A204.1 (cell line): ENCODE results near the gene TARP.
"Not testable (repeated sequence)": the region's sequence is repeated elsewhere in the genome, so short reads cannot be mapped to it uniquely, and the experiment has no call there.

Experiments
- FAIRE-seq: peaks from 2 replicates; lab custom pipeline; 2012; peaks lifted over from hg19 to GRCh38; lab: Jason Lieb, UNC

The TARP gene

DNA sequence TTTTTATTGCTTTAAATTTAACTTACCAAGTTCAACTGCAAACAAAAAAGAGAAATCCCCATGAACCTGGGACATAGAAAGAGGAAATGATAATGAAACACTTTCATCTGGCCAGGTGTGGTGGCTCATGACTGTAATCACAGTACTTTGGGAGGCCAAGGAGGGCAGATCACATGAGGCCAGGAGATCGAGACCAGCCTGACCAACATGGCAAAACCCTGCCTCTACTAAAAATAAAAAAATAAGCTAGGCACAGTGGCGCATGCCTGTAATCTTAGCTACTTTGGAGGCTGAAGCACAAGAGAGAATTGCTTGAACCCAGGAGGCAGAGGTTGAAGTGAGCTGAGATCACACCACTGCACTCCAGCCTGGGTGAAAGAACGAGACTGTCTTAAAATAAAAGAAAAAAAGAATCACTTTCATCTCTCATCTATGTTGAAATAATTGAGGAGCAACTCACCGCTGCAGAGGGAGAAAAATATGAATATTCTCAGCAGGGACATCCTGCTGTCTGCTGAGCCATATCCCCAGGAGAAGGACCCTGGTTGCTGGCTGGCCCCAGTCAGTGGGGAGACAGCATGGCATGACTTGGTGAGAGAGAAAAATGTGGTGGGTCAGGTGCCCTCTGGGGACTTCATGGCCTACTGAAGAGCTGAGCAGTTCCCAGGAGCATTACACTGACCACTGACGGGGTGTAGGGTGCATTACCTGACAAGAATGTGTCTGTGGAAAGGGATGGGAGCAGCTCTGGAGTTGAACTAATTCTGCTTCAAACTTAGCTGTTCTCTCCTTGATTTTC lies 22.8 kb upstream of the TARP start:
- no peak for FAIRE-seq

DNA sequence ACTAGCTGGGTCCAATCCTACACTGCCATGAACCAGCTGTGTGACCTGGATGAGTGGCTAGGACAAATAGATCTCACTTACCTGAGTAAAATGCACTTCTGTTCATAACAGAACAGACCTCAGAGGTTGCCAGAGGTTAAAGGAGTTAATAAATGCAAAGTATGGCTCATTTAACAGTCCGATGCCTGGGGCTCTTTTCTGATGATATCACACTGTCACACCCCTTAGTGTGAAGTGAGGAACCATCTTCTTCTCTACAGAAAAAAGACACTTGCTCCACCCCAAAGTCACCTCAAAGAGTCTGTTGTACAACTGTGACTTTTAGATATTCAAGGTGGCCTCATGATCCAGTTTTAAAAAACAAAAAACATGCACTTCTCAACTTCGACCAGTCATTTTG lies 21.5 kb upstream of the TARP start:
- no peak for FAIRE-seq

DNA sequence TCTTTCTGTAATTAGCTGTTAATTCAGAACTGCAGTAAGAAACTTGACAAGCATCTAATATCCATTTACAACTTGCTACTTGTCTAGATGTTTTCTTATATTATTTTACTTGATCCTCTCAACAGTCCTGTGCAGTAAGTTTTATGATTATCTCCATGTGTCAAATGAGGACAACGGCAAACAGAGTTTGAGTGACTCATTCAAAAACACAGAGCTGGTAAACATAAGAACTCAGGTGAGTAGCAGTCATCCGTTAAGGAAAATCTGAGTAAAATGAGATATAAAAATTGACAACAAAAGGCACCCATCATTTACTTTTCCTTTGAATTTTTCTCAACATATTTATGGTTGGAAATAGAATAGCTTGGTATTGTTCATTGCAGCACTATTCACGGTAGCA lies 19.0 kb upstream of the TARP start:
- FAIRE-seq, result no peak

DNA sequence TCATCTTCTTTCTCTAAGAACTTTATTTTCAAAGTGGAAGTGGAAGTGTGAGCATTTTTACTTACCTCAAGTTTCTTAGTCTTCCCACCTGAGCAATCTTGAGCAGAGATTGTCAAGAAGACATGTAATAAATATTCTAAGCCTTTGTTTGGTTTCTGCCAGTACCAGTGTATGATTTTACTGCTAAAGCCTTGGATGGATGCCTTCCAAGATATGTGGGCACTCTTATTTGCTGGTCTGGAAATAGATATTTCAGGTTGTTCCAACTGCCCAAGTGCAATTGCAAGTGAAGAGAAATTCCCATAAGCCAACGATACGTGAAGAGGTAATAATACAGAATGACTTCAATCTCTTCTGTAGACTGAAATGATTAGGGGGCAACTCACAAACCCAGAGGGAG lies 18.2 kb upstream of the TARP start:
- FAIRE-seq, result no peak

DNA sequence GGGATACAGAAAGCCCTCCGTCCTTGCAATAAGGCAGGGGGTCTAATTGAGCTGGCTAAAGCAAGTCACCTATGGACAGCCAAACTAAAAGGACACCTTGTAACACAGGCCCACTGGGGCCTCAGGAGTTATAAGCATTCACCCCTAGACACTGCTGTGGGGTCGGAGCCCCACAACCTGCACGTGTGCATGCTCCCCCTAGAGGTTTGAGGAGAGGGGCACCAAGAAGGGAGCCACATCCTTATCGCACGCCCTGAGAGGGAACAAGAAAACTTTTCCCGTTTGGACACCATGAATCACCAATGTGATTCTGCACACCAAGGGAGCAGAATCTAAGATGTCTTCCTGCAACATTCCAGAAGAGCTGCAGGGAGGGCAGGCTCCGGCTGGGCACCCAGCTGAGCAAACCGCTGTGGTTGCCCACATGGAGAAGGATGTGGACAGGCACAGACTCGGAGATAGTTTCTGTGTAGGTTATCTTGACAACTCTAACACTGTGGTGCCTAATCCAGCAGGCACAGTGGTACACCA lies 17.7 kb upstream of the TARP start:
- FAIRE-seq, result no peak

DNA sequence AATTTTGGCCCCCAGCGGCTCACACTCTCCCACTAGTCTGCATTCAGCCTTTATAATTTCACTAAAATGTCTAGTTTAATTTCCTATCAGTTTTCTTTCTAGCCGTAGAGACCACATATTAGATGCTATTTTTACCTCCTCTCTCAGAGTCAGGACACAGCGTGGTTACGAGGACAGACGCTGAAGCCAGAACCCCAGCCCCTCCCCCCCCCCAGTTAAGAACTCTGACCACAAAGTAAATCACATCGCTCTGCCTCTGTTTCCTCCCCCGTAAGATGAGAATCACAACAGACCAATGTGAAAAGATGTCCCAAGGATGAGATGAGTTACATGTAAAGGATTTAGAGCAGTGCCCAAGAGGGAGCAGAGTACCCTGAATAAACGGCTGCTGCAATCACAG lies 11.1 kb upstream of the TARP start:
- FAIRE-seq, result no peak

DNA sequence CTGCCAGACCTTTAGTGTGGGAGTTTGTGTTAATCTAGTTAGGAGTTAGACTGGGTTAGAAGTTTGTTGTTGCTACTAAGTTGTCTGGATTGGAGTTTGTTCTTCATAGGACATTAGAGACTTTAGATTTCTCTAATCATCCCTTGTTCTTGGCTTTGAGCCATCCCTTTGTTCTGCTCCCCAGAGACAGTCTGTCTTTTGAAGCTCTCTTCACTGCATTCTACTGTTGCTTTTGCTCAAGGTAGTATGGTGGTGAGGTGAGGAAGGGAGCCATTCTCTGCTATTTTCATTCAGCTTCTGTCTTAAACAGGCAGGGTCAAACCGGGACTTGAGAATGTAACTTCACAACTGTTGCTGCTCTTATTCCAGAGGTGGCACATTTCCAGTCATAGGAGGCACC lies 10.4 kb upstream of the TARP start:
- no peak for FAIRE-seq

DNA sequence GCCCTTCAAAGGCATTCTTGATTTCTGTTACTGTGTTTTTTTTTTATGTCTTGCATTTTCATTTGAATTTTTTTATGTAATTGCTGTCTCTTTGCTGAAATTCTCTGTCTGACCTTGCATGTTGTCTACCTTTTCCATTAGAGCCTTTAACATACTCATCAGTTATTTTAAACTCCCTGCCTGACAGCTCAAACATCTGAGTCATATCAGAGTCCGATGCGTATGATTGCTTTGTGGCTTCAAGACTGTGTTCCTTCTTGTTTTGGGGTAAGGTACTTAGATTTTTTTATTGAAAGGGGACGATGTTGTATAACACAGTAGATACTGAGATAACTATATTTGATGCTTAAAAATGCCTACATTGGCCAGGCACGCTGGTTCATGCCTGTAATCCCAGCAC lies 9.7 kb upstream of the TARP start:
- no peak for FAIRE-seq

DNA sequence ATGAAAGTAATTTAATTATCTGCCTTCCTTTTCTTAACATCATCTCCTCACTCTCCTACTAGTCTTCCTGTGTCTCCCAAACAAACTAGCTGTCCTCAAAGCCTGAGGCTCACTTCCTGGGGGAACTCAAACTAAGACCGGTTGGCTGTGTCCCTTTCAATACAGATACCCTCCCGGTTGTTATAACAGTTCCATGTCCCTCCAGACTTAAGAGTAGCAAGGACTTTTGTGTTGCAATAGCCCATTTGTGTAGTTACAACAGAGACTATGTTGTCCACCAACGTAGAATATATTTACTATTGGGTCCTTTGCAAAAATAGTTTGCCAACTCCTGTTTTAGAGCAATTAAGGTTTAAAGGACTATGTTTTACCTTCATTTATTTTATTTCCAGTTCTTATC lies 8.6 kb upstream of the TARP start:
- FAIRE-seq, result no peak

DNA sequence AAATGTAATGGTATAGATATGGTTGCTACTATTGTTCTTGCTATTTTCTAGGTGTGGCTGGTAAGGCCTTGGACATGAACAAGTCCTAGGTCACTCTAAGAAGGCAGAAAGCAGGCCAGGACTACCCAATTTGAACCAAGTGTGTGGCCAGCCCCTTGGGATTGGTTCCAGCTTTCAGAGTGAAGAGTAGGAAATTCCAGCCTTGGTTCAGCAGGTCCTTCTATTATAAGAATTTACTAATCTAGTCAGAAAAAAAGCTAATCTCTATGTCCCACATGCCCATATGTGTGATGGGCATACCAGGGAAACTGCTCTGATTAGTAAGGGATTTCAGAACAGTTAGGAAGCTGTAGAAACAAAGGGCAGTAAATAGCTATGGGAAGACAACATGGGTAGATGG lies 7.8 kb upstream of the TARP start:
- FAIRE-seq, result no peak

DNA sequence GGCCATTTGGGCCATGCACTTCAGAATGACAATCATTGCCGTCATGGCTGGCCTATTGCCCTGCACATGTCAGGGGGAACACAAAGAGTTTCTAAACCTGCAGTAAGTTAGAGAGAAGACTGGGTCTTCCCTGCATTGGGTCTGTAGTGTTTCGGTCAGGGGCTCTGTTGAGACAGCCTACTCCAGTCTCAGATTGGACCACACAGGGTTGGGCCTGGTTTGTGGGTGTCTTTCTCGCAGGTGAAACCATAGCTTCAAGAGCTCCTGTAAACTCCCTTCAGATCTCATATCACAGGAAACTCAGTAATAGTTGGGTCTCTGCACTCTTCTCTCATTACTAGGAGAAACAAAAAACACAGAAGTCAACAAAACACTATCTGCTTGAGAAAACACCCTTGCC lies 7.3 kb upstream of the TARP start:
- no peak for FAIRE-seq

DNA sequence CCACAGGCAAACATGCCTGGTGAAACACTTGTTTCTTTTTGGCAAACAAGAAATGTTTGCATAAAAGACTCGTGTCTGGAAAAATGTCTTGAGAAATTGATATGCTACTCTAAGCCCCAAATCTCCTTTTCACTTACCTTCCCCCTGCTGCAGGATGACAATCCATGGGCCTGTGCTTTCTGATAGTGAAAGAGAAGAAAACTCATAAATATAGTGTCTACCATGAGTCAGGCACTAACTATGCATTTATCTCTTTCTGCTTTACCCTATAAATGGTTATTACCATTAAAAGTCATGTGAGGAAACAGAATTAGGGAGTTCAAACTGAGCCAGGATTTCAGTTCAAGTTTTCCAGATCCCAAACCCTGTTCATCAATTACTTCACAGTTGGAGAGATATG lies 6.6 kb upstream of the TARP start:
- no peak for FAIRE-seq

DNA sequence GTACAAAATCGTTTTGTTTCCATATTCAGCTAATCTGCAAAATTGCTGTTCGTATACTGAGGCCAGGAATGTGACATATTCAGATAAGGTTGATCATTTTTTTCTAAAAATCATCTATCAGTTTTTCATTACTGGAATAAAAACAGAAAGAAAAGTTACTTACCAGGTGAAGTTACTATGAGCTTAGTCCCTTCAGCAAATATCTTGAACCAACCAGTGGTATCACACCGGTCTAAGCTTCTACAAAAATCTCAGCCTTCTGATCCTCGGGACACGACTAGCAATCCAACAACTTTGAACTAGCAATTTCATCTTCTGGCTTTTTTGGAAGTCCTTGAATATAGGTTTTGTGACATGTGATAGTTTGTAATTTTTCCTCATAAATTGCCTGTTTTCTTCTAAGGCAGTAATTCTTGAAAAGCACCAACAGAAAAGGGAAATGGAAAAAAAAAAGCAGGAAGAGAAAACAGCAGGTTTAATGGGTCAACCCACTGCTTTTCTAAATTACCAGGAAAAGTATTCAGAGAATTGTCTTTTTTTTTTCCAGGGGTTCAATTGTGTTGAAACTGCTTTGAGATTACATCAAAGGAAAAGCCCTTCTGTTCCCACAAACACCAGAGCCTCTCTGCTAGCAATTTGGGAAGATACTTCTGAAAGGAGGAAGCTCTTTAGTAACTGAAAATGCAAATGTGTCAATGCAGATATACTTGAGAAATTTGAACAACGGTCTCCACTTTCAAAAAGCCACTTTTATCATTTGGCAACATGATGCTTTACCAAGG lies 2.9 kb upstream of the TARP start:
- no peak for FAIRE-seq

DNA sequence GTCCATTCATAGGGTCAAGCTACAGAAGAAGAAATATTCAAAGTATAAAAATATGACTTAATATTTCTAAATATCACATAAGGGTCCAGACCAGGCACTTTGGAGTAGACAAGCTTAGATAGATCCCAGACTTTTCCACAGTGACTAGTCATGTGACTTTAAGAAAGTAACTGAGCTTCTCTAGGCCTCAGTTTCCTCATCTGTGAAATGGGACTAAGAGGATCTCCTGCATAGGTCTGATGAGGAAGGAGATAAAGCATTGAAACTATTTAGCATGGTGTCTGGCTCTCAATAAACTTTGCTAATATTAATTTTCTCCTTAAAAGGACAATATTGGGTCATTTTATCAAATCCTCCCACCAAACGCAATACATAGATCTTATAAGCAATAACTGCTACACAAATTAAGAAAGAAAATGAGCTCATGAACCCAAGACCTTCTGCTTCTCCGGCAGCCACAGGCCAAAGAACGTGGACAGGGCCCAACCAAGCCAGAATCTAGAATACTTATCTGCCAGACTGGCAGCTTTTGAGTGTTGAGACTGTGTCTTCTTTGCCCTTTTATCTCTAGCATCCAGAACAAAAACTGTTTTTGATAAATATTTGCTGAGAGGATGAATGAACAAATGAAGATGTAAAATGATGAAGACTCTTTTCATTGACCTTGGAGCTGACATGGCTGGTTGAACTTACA lies 1.6 kb upstream of the TARP start:
- no peak for FAIRE-seq

DNA sequence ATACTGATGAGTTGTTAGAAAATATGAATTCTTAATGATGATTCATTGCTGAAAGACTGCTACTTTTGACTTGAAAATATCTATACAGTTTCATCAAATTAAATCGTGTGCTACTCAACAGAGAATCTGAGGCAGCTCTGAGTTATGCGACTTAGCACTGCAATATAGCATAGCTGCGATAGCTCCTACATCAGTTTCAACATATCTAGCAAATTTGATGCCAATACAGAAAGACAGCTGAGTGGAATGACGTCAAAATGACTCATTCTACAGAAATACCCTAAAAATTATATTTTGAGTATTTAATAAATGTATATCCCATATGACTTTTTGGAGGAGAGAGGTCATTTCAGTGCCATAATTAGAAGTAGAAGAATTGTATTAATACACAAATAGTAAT lies 1.1 kb upstream of the TARP start:
- no peak for FAIRE-seq

DNA sequence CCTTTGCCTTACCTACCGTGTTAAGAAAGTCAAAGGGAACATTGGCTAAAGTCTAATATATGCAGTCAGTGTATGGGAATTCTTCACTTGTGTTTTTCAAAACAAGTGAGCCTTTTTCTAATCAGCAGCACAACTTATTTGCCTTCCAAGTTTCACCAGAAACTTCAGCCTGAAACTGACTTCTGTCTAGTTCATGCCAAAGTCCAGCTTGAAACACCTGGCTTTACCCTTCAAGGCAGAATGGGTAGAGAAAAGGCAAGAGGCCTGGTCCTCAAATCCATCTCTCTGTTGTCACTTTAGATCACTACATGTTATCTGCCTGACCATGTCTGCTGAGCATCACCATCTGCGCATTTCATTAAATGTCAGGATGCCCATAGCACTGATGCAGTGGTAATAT lies 3.0 kb downstream of the TARP start:
- FAIRE-seq, result not testable (repeated sequence)

DNA sequence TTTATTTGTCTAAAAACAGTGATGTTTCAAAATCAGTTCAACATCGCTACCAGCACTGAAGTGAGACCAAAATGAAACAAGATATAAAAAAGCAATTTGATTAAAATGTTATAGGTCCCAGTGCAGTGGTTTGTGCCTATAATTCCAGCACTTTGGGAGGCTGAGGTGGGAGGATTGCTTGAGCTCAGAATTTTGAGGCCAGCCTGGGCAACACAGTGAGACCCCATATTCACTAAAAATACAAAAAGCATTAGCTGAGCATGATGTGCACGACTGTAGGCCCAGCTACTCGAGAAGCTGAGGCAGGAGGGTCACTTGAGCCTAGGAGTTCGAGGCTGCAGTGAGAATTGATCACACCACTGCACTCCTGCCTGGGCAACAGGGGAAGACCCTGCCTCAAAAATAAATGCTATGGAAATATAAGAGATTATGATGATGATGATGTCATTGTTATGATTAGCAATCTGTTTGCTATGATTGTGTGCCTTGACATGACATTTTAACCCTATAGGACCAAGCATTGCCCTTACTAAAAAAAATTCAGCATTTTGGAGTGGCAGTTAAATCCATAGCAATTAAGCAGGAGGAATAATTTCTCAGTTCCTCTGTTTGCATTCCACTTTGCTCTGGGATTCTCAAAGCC lies 3.6 kb downstream of the TARP start:
- not testable (repeated sequence) for FAIRE-seq

DNA sequence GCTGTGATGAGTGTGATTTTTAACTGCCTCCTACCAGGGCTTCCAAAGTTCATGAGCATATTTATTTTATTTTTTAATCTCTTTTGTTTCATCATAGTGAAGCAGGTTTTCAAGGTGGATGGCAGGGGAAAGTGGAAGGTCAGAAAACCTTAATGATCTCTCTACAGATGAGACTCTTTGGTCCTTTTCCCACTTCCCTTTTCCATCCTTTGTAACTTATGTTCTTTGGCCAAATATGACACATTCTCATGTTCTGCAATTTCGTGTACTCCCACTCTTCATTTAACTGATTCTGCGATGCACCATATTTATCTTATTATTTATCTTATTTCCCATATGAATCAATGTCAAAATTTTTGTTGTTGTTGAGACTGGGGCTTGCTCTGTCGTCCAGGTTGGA lies 7.5 kb downstream of the TARP start:
- not testable (repeated sequence) for FAIRE-seq

DNA sequence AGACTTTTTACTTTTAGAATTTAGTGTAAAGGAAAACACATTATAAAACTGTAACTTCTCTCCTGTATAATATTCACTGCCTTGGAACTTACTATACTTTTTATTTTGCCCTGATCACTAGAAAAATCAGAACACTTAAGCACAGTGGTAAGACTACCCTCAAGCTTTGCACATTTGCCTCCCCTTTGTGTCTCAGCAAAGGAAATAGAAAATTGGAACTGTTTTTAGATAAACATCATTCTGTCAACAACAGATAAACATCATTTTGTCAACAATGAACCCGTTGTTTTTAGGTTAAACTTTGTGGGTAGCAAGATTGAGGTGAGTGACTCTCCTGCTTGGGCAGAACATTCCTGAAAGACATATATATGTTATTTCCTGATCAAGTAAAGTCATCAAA lies 8.8 kb downstream of the TARP start:
- not testable (repeated sequence) for FAIRE-seq

DNA sequence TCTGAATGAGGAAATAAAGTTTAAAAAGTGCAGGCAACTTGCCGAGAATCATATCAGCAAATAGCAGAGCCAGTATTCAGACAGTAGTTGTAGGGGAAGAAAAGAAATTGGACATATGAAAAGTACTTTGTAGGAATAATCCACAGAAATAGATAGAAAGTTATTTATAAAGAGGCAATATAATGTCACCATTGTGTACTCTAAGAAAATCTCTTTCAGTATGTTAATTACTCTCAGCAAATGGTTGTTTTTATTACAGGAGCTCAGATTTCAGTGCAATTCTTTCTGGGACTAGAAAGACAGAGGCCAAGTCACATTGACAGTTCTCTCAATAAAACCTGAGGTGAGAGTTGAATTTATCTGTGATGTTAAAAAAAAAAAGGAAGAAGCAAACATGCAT lies 10.2 kb downstream of the TARP start:
- not testable (repeated sequence) for FAIRE-seq

DNA sequence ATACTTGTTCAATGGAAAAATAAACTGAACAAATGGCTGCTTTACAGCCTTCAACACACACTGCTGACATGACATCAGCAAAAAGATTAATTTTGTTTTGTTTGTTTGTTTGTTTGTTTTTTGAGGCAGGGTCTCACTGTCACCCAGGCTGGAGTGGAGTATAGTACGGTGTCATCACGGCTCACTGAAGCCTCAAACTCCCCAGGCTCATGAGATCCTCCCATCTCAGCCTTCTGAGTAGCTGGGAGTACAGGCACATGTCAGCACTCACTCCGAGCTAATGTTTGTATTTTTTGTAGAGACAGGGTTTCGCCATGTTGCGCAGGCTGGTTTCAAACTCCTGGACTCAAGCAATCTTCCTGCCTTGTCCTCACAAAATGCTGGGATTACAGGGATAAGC lies 10.9 kb downstream of the TARP start:
- no peak for FAIRE-seq

DNA sequence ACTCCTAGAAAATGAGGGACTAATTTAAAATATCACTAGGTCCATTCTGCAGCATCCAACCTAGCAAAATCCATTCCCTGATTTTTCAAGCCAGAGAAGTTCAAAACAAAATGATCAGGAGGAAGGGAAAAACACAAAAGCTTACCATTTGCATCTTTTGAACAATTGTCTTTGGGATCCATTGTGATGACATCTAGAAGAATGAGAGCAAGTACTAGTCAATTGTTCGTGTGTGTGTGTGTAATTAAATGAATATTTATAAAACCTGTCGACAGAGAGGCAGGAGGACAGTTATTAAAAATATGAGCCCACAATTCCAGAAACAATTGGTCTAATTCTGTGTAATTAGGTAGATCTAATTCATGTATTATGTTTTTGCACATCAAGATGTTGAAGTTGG lies 11.4 kb downstream of the TARP start:
- FAIRE-seq, result not testable (repeated sequence)

DNA sequence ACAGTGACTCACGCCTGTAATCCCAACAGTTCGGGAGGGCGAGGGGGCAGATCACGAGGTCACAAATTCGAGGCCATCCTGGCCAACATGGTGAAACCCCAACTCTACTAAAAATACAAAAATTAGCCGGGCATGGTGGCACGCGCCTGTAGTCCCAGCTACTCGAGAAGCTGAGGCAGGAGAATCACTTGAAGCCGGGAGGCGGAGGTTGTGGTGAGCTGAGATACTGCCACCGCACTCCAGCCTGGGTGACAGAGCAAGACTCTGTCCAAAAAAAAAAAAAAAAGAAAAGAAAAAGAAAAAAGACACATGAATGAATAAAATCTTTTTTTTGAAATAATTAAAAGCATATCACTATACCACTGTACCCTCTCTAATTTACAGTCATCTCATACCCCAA lies 11.8 kb downstream of the TARP start:
- not testable (repeated sequence) for FAIRE-seq
